OCI-LY1 (cell line): ENCODE measurements around the gene INO80B.

Experiments
- H2AFZ ChIP-seq: fragments of 200-600 bp; sonication (generic), shearing (Covaris generic); 2 replicates; pipeline ENCODE4 v1.6.0; 2014; ENCODE audit warnings: antibody characterized with exemption, mild to moderate bottlenecking, low read length
- H3F3A ChIP-seq: fragments of 200-600 bp; sonication (generic), shearing (Covaris generic); 2 replicates; pipeline ENCODE4 v1.6.0; 2014; ENCODE audit warnings: mild to moderate bottlenecking, antibody characterized with exemption, low read length, moderate library complexity; ENCODE audit not compliant: insufficient read depth
- H3K27ac ChIP-seq: fragments of 200-600 bp; sonication (generic); 2 replicates; pipeline ENCODE4 v1.5.1; 2014; ENCODE audit warnings: low read length, mixed run types, mild to moderate bottlenecking, low read depth; ENCODE audit not compliant: poor library complexity, severe bottlenecking
- H3K27me3 ChIP-seq: fragments of 200-600 bp; sonication (generic); 2 replicates; pipeline ENCODE4 v1.6.0; 2014; ENCODE audit warnings: antibody characterized with exemption, mild to moderate bottlenecking, low read length, moderate library complexity; ENCODE audit not compliant: insufficient read depth
- H3K36me3 ChIP-seq: fragments of 200-600 bp; sonication (generic); 2 replicates; pipeline ENCODE4 v1.6.1; 2014; ENCODE audit warnings: mild to moderate bottlenecking, antibody characterized with exemption, low read length, moderate library complexity, mixed read lengths; ENCODE audit not compliant: insufficient read depth
- H3K4me1 ChIP-seq: fragments of 200-600 bp; sonication (generic); 2 replicates; pipeline ENCODE4 v1.5.1; 2014; ENCODE audit warnings: mild to moderate bottlenecking, low read length, moderate library complexity; ENCODE audit not compliant: insufficient read depth, severe bottlenecking
- H3K4me2 ChIP-seq: fragments of 200-600 bp; sonication (generic), shearing (Covaris generic); 2 replicates; pipeline ENCODE4 v1.6.1; 2014; ENCODE audit warnings: low read length
- H3K4me3 ChIP-seq: fragments of 200-600 bp; sonication (generic); 2 replicates; pipeline ENCODE4 v1.5.1; 2014; ENCODE audit warnings: low read length, low read depth, mild to moderate bottlenecking, mixed read lengths; ENCODE audit not compliant: poor library complexity, severe bottlenecking
- H3K79me2 ChIP-seq: fragments of 200-600 bp; shearing (Covaris generic); 2 replicates; pipeline ENCODE4 v1.6.1; 2016; ENCODE audit warnings: mixed run types, low read length, mixed read lengths; ENCODE audit not compliant: insufficient read depth
- H3K9ac ChIP-seq: fragments of 200-600 bp; sonication (generic), shearing (Covaris generic); 2 replicates; pipeline ENCODE4 v1.6.1; 2014; ENCODE audit warnings: mild to moderate bottlenecking, low read length, mixed read lengths
- H3K9me2 ChIP-seq: fragments of 200-600 bp; sonication (generic), shearing (Covaris generic); 2 replicates; pipeline ENCODE4 v1.6.1; 2014; ENCODE audit warnings: low read depth, mild to moderate bottlenecking, low read length, mixed read lengths
- H3K9me3 ChIP-seq: fragments of 200-600 bp; shearing (Covaris generic); 2 replicates; pipeline ENCODE4 v1.6.1; 2014; ENCODE audit warnings: low read length, mixed read lengths
- H4K20me1 ChIP-seq: fragments of 200-600 bp; sonication (generic), shearing (Covaris generic); 2 replicates; pipeline ENCODE4 v1.6.0; 2016; ENCODE audit warnings: mild to moderate bottlenecking, low read length; ENCODE audit not compliant: insufficient read depth
- CTCF ChIP-seq: fragments of 200-600 bp; sonication (generic), shearing (Covaris generic); IDR thresholded peaks from 2 replicates; pipeline ENCODE4 v1.5.1; 2017; ENCODE audit warnings: mild to moderate bottlenecking, antibody characterized with exemption, low read length, moderate library complexity, mixed read lengths
- EZH2 ChIP-seq: fragments of 200-600 bp; sonication (generic), shearing (Covaris generic); IDR thresholded peaks from 2 replicates; pipeline ENCODE4 v1.8.0; 2017; ENCODE audit warnings: borderline replicate concordance, mixed run types, mild to moderate bottlenecking, antibody characterized with exemption, low read length, moderate library complexity, mixed read lengths

The INO80B gene

GRCh38 chr2:74429487-74430451 lies 25.1 kb upstream of the INO80B start:
- H3F3A ChIP-seq, result no peaks in the 10 kb centered on the region
- H3K9ac ChIP-seq, result no peak overlapping the region
- H3K4me2 ChIP-seq, result no peak overlapping the region
- H3K79me2 ChIP-seq, result no peaks in the 10 kb centered on the region
- no peak overlapping the region for H2AFZ ChIP-seq
- TF ChIP-seq CTCF, result no peak
- no peak for TF ChIP-seq EZH2
- no peaks in the 10 kb centered on the region for H3K9me2 ChIP-seq
- H3K4me3 ChIP-seq, result no peak overlapping the region
- H3K4me1 ChIP-seq, result no peaks in the 10 kb centered on the region
- no peaks in the 10 kb centered on the region for H3K36me3 ChIP-seq
- no peaks in the 10 kb centered on the region for H4K20me1 ChIP-seq
- no peak overlapping the region for H3K27ac ChIP-seq
- no peaks in the 10 kb centered on the region for H3K9me3 ChIP-seq
- H3K27me3 ChIP-seq, result 0 out of 2 replicates have a peak, but pooled peaks cover 4% of the 10 kb centered on the region

GRCh38 chr2:74430502-74430901 lies 24.4 kb upstream of the INO80B start:
- H3K4me2 ChIP-seq, result no peak overlapping the region
- 0 out of 2 replicates have a peak, but pooled peaks cover 4% of the 10 kb centered on the region for H3K27me3 ChIP-seq
- no peak overlapping the region for H3K9ac ChIP-seq
- TF ChIP-seq CTCF, result no peak
- no peak for TF ChIP-seq EZH2
- no peak overlapping the region for H3K4me3 ChIP-seq
- no peaks in the 10 kb centered on the region for H3K4me1 ChIP-seq
- H3K9me2 ChIP-seq, result no peaks in the 10 kb centered on the region
- no peaks in the 10 kb centered on the region for H3K9me3 ChIP-seq
- no peaks in the 10 kb centered on the region for H3K79me2 ChIP-seq
- H3K27ac ChIP-seq, result no peak overlapping the region
- no peaks in the 10 kb centered on the region for H4K20me1 ChIP-seq
- no peak overlapping the region for H2AFZ ChIP-seq
- no peaks in the 10 kb centered on the region for H3K36me3 ChIP-seq
- H3F3A ChIP-seq, result no peaks in the 10 kb centered on the region

GRCh38 chr2:74436111-74436805 lies 18.6 kb upstream of the INO80B start:
- no peak overlapping the region for H3K27ac ChIP-seq

More at GRCh38 chr2:74436111-74436805, 18.6 kb upstream of the INO80B start:
- no peak overlapping the region for H2AFZ ChIP-seq
- H3K4me2 ChIP-seq, result no peak overlapping the region
- no peaks in the 10 kb centered on the region for H3F3A ChIP-seq
- no peaks in the 10 kb centered on the region for H3K36me3 ChIP-seq
- H4K20me1 ChIP-seq, result no peaks in the 10 kb centered on the region
- H3K4me1 ChIP-seq, result peaks cover 10% of the 10 kb centered on the region
- H3K79me2 ChIP-seq, result no peaks in the 10 kb centered on the region
- H3K27me3 ChIP-seq, result peaks cover 9% of the 10 kb centered on the region; the same call in 1 of the 2 replicates
- TF ChIP-seq EZH2 (no peak), CTCF (no peak)
- no peak overlapping the region for H3K4me3 ChIP-seq
- no peaks in the 10 kb centered on the region for H3K9me3 ChIP-seq
- H3K9me2 ChIP-seq, result no peaks in the 10 kb centered on the region
- no peak overlapping the region for H3K9ac ChIP-seq
